Measurements from ENCODE around the gene CMTM8. TPM values are rescaled to one million over a fixed set of nuclear protein-coding genes. Genes with fewer than 3 reads are reported as not detected.
A peak's percentile ranks its signal among the peaks of the same experiment; 100 is the strongest.

CMTM8 gene
- total and polyA plus RNA-seq, 2 donors (not counting 1 experiment from before 2014, with no cell fraction given) = under 0.01 to 0.50 TPM

DNA sequence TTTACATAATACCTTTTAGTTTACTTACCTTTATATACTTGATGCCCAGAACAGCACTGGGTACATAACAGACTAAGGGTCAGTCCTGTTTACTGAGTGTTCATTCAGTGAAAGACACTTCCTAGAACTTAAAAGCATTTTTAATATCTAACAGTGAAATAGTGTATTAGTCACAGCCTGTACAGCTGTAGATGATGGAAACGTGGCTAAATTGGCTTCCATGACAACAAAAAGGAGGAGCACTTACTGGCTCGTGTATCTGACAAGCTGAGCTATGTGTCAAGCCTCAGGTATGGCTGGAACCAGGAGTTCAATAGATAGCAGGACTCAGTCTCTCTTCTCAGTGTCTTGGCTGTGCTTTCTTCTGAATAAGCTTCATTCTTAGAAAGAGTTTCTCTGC lies 40.2 kb downstream of the CMTM8 start:
- Histone ChIP-seq H3K4me2 (ENCODE audit: extremely low read depth, insufficient read depth, low read length) (no peak overlapping the region), H4K20me1 (ENCODE audit: control insufficient read depth, extremely low read depth, insufficient read depth, low read length) (no peaks in the 10 kb centered on the region), H3K36me3 (ENCODE audit: control insufficient read depth, insufficient read depth, low read length) (no peaks in the 10 kb centered on the region), H3K79me2 (ENCODE audit: control insufficient read depth, insufficient read depth, low read length) (no peaks in the 10 kb centered on the region), H3K4me3 (replicated peaks in 1 of 4; ENCODE audit: control extremely low read depth in 1 of 4, insufficient read depth in 1 of 4, low read depth in 3 of 4, low read length in 4 of 4) (no peak overlapping the region), H3K9ac (ENCODE audit: insufficient read depth, low read length) (no peak overlapping the region), H3K4me1 (ENCODE audit: control insufficient read depth, extremely low read depth, insufficient read depth, low read length) (no peaks in the 10 kb centered on the region), H3K27me3 (ENCODE audit: control insufficient read depth, insufficient read depth, low read length) (no peaks in the 10 kb centered on the region), H3K27ac (ENCODE audit: insufficient read depth, low read length) (no peak overlapping the region), H3K9me3 (ENCODE audit: control insufficient read depth, insufficient read depth, low read depth, low read length) (no peaks in the 10 kb centered on the region), H2AFZ (ENCODE audit: low read length) (no peak overlapping the region)
- DNase-seq (ENCODE audit: low read depth in 2 of 2) = peak; percentile 22 to 76
- no peak for TF ChIP-seq CTCF (conservative IDR thresholded peaks at IDR 0.05 in 1 of 2, IDR thresholded peaks at IDR 0.05 in 1 of 2; ENCODE audit: low read depth in 1 of 2, low read length in 2 of 2)
- TF ChIP-seq EZH2 (IDR thresholded peaks at IDR 0.05; ENCODE audit: low read length, missing control alignments) = no peak

DNA sequence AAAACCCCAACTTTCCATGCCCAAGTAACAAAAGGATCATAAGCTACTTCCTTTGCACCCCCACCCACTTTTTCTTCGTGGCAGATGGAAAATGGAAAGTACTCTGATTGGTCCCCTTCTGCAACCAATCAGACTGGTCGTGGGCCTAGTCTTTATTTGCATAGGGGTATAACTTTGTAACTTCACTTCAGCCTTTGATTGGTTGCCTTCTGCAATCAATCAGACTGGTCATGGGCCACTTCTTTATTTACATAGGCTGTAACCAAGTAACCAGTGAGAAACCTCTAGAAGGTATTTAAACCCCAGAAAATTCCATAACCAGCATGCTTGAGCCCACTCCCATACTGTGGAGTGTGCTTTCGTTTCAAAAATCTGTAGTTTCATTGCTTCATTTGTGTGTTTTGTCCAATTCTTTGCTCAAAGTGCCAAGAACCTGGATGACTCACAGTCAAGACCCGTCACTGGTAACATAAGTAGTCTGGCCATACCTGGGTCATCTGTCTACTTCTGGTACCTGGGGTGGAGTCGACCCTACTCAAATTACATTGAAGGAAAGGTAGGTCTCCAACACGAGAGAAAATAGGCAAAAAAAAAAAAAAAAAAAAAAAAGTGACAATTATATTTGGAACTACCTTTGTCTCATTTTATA lies 41.9 kb downstream of the CMTM8 start:
- Histone ChIP-seq H3K4me2 (ENCODE audit: extremely low read depth, insufficient read depth, low read length) (no peak overlapping the region), H2AFZ (ENCODE audit: low read length) (no peak overlapping the region), H3K9ac (ENCODE audit: insufficient read depth, low read length) (no peak overlapping the region), H3K4me3 (replicated peaks in 1 of 4; ENCODE audit: control extremely low read depth in 1 of 4, insufficient read depth in 1 of 4, low read depth in 3 of 4, low read length in 4 of 4) (no peak overlapping the region), H3K79me2 (ENCODE audit: control insufficient read depth, insufficient read depth, low read length) (no peaks in the 10 kb centered on the region), H3K36me3 (ENCODE audit: control insufficient read depth, insufficient read depth, low read length) (no peaks in the 10 kb centered on the region), H3K4me1 (ENCODE audit: control insufficient read depth, extremely low read depth, insufficient read depth, low read length) (no peaks in the 10 kb centered on the region), H3K27me3 (ENCODE audit: control insufficient read depth, insufficient read depth, low read length) (no peaks in the 10 kb centered on the region), H3K9me3 (ENCODE audit: control insufficient read depth, insufficient read depth, low read depth, low read length) (no peaks in the 10 kb centered on the region), H3K27ac (ENCODE audit: insufficient read depth, low read length) (no peak overlapping the region), H4K20me1 (ENCODE audit: control insufficient read depth, extremely low read depth, insufficient read depth, low read length) (no peaks in the 10 kb centered on the region)
- TF ChIP-seq CTCF (conservative IDR thresholded peaks at IDR 0.05 in 1 of 2, IDR thresholded peaks at IDR 0.05 in 1 of 2; ENCODE audit: low read depth in 1 of 2, low read length in 2 of 2) (no peak), EZH2 (IDR thresholded peaks at IDR 0.05; ENCODE audit: low read length, missing control alignments) (no peak)
- DNase-seq (ENCODE audit: low read depth in 2 of 2) = no peak

- Histone ChIP-seq H3K9ac (ENCODE audit: insufficient read depth, low read length) (no peak overlapping the region), H2AFZ (ENCODE audit: low read length) (no peak overlapping the region), H3K4me1 (ENCODE audit: control insufficient read depth, extremely low read depth, insufficient read depth, low read length) (no peaks in the 10 kb centered on the region), H3K36me3 (ENCODE audit: control insufficient read depth, insufficient read depth, low read length) (no peaks in the 10 kb centered on the region), H3K79me2 (ENCODE audit: control insufficient read depth, insufficient read depth, low read length) (no peaks in the 10 kb centered on the region), H3K27me3 (ENCODE audit: control insufficient read depth, insufficient read depth, low read length) (no peaks in the 10 kb centered on the region), H3K9me3 (ENCODE audit: control insufficient read depth, insufficient read depth, low read depth, low read length) (no peaks in the 10 kb centered on the region), H3K4me3 (replicated peaks in 1 of 4; ENCODE audit: control extremely low read depth in 1 of 4, insufficient read depth in 1 of 4, low read depth in 3 of 4, low read length in 4 of 4) (no peak overlapping the region), H4K20me1 (ENCODE audit: control insufficient read depth, extremely low read depth, insufficient read depth, low read length) (no peaks in the 10 kb centered on the region), H3K27ac (ENCODE audit: insufficient read depth, low read length) (no peak overlapping the region), H3K4me2 (ENCODE audit: extremely low read depth, insufficient read depth, low read length) (no peak overlapping the region)
- TF ChIP-seq CTCF (conservative IDR thresholded peaks at IDR 0.05 in 1 of 2, IDR thresholded peaks at IDR 0.05 in 1 of 2; ENCODE audit: low read depth in 1 of 2, low read length in 2 of 2) = no peak
- TF ChIP-seq EZH2 (IDR thresholded peaks at IDR 0.05; ENCODE audit: low read length, missing control alignments) = no peak
- DNase-seq (ENCODE audit: low read depth in 2 of 2) = no peak
Measured at GRCh38 chr3:32281570-32282106, 43.2 kb downstream of the CMTM8 start.

Measured in fibroblast of lung (primary cell).